Suprapubic skin (tissue), 4 donors: ENCODE measurements around the gene MSANTD2. TPM values are rescaled to one million over a fixed set of nuclear protein-coding genes. Genes with fewer than 3 reads are reported as not detected.

Experiments
- DNase-seq, 2 donors: peaks; one replicate each; pipeline ENCODE4 v3.0.0-alpha.2; 2019; ENCODE audit warnings: low spot score in 2 of 2
- H3K27ac ChIP-seq: fragments of 200-600 bp; sonication (generic); one replicate; pipeline ENCODE4 v1.5.1; 2019
- H3K27me3 ChIP-seq: fragments of 200-600 bp; sonication (generic); one replicate; pipeline ENCODE4 v1.5.1; 2019
- H3K36me3 ChIP-seq: fragments of 200-600 bp; sonication (generic); one replicate; pipeline ENCODE4 v1.5.1; 2019
- H3K4me1 ChIP-seq: fragments of 200-600 bp; sonication (generic); one replicate; pipeline ENCODE4 v1.5.1; 2019
- H3K4me3 ChIP-seq: fragments of 200-600 bp; sonication (generic); one replicate; pipeline ENCODE4 v1.5.1; 2019; ENCODE audit warnings: mild to moderate bottlenecking
- H3K9me3 ChIP-seq: fragments of 200-600 bp; sonication (generic); one replicate; pipeline ENCODE4 v1.5.1; 2019
- CTCF ChIP-seq, 2 donors: fragments of 200-600 bp in 1 of 2; fragments of 450-650 bp in 1 of 2; sonication (generic) in 1 of 2; IDR thresholded peaks; one replicate each; pipeline ENCODE4 v1.5.1; 2016 to 2019; ENCODE audit warnings: antibody characterized with exemption in 2 of 2, mild to moderate bottlenecking in 1 of 2, moderate library complexity in 1 of 2
- EP300 ChIP-seq: sonication (generic); formaldehyde crosslinking; IDR thresholded peaks from one replicate; pipeline ENCODE4 v1.6.1; 2017; ENCODE audit warnings: antibody characterized with exemption
- POLR2A ChIP-seq, 2 donors: fragments of 450-650 bp; IDR thresholded peaks; one replicate each; pipeline ENCODE4 v1.6.1; 2017; ENCODE audit warnings: antibody characterized with exemption in 2 of 2, mild to moderate bottlenecking in 2 of 2, moderate library complexity in 2 of 2
- POLR2AphosphoS5 ChIP-seq, 3 donors: sonication (generic); formaldehyde crosslinking; IDR thresholded peaks; one replicate each; pipeline ENCODE4 v1.6.1; 2017; ENCODE audit warnings: antibody characterized with exemption in 3 of 3
- WGBS: methylation state at CpG from one replicate; pipeline ENCODE4 v1.1.5; 2018; 5-methylcytosine and 5-hydroxymethylcytosine counted together
- total RNA-seq, 4 donors: library from RNA; depleted of rRNA; stranded (reverse); fragments of >200 nt; gene quantifications; one replicate each; pipeline ENCODE4 v1.1.0, GENCODE V29; 2016

MSANTD2 gene
- total RNA-seq, 4 donors from 2014 or later: 5.5 to 42.5 (median 11.7) TPM

- Histone ChIP-seq H3K4me1 (peaks cover 35% of the 10 kb centered on the region), H3K27me3 (peaks cover 81% of the 10 kb centered on the region), H3K9me3 (no peaks in the 10 kb centered on the region), H3K36me3 (no peaks in the 10 kb centered on the region), H3K27ac (no peak overlapping the region), H3K4me3 (no peak overlapping the region)
- no peak for TF ChIP-seq POLR2AphosphoS5 (IDR thresholded peaks at IDR 0.05)
- TF ChIP-seq EP300: no peak
- no peak for TF ChIP-seq CTCF (IDR thresholded peaks at IDR 0.05)
- no peak for TF ChIP-seq POLR2A (IDR thresholded peaks at IDR 0.05)
- 47% methylated on average over 10 of the region's 12 CpGs for WGBS
- peak in 1 of 2 donors; percentile 70 for DNase-seq
Observed at GRCh38 chr11:124748481-124749343, 51.5 kb downstream of the MSANTD2 start.

- H3K36me3 ChIP-seq: no peaks in the 10 kb centered on the region
- DNase-seq: no peak
- no peak overlapping the region for H3K4me3 ChIP-seq
- H3K27me3 ChIP-seq: peaks cover 88% of the 10 kb centered on the region
- 70% methylated on average over 7 of the region's 7 CpGs for WGBS
- H3K27ac ChIP-seq: no peak overlapping the region
- TF ChIP-seq POLR2AphosphoS5 (IDR thresholded peaks at IDR 0.05) (no peak), POLR2A (IDR thresholded peaks at IDR 0.05) (no peak), CTCF (IDR thresholded peaks at IDR 0.05) (no peak), EP300 (no peak)
- H3K4me1 ChIP-seq: peaks cover 34% of the 10 kb centered on the region
- H3K9me3 ChIP-seq: no peaks in the 10 kb centered on the region
Observed at GRCh38 chr11:124748100-124748418, 52.1 kb downstream of the MSANTD2 start.

GRCh38 chr11:124747406-124748099 is 52.7 kb downstream of the MSANTD2 start:
- peaks cover 28% of the 10 kb centered on the region for H3K4me1 ChIP-seq
- peak in 1 of 2 donors; percentile 65 for DNase-seq
- H3K9me3 ChIP-seq: no peaks in the 10 kb centered on the region
- TF ChIP-seq EP300 (no peak), CTCF (IDR thresholded peaks at IDR 0.05) (no peak), POLR2AphosphoS5 (IDR thresholded peaks at IDR 0.05) (no peak), POLR2A (IDR thresholded peaks at IDR 0.05) (no peak)
- H3K27ac ChIP-seq: no peak overlapping the region
- WGBS: 59% methylated on average over 14 of the region's 14 CpGs
- no peak overlapping the region for H3K4me3 ChIP-seq
- no peaks in the 10 kb centered on the region for H3K36me3 ChIP-seq
- H3K27me3 ChIP-seq: peaks cover 90% of the 10 kb centered on the region

GRCh38 chr11:124746621-124747243 is 53.5 kb downstream of the MSANTD2 start:
- peak; percentile 83 to 84 for DNase-seq
- peak overlapping the region; percentile 54 for H3K4me3 ChIP-seq
- no peaks in the 10 kb centered on the region for H3K36me3 ChIP-seq
- peaks cover 90% of the 10 kb centered on the region for H3K27me3 ChIP-seq
- no peaks in the 10 kb centered on the region for H3K9me3 ChIP-seq
- TF ChIP-seq POLR2AphosphoS5 (IDR thresholded peaks at IDR 0.05) (no peak), POLR2A (IDR thresholded peaks at IDR 0.05) (no peak), EP300 (no peak), CTCF (IDR thresholded peaks at IDR 0.05) (peak in 1 of 2 donors; percentile 29)
- peaks cover 22% of the 10 kb centered on the region for H3K4me1 ChIP-seq
- WGBS: under 1% methylated on average over 21 of the region's 37 CpGs
- no peak overlapping the region for H3K27ac ChIP-seq
